Lower leg skin (tissue), 4 donors: ENCODE measurements around the gene NLRX1. TPM values are rescaled to one million over a fixed set of nuclear protein-coding genes. Genes with fewer than 3 reads are reported as not detected.

Source experiments
- DNase-seq, 2 donors: peaks; one replicate each; pipeline ENCODE4 v3.0.0-alpha.2; 2019; ENCODE audit warnings: low spot score in 2 of 2
- H3K4me3 ChIP-seq: fragments of 200-600 bp; sonication (generic); 2 replicates; pipeline ENCODE4 v1.5.1; 2017; ENCODE audit warnings: mild to moderate bottlenecking, low read depth; ENCODE audit not compliant: poor library complexity, severe bottlenecking
- POLR2A ChIP-seq, 2 donors: fragments of 450-650 bp; IDR thresholded peaks; one replicate each; pipeline ENCODE4 v1.6.1; 2016 to 2017; ENCODE audit warnings: antibody characterized with exemption in 2 of 2, mild to moderate bottlenecking in 1 of 2, moderate library complexity in 1 of 2
- WGBS, 2 donors: methylation state at CpG; one replicate each; pipeline ENCODE4 v1.1.5; 2018; 5-methylcytosine and 5-hydroxymethylcytosine counted together
- intact Hi-C: fragments of 100-400 bp; cut with DNase I; formaldehyde crosslinking; loops from one replicate; pipeline ENCODE4 v1.15.0; 2023; ENCODE audit warnings: low total_unique reads
- total RNA-seq, 4 donors: library from RNA; depleted of rRNA; stranded (reverse); fragments of >200 nt; gene quantifications; one replicate each; pipeline ENCODE4 v1.1.0, GENCODE V29; 2016
- TF ChIP-seq, protein P1 (sequence below), 3 donors: fragments of 450-650 bp; IDR thresholded peaks; one replicate each; pipeline ENCODE4 v1.5.1; 2016; ENCODE audit warnings: antibody characterized with exemption in 3 of 3, mild to moderate bottlenecking in 3 of 3, moderate library complexity in 2 of 3

Gene NLRX1
- total RNA-seq, 4 donors from 2014 or later: 31.4 to 58.0 (median 47.1) TPM

DNA sequence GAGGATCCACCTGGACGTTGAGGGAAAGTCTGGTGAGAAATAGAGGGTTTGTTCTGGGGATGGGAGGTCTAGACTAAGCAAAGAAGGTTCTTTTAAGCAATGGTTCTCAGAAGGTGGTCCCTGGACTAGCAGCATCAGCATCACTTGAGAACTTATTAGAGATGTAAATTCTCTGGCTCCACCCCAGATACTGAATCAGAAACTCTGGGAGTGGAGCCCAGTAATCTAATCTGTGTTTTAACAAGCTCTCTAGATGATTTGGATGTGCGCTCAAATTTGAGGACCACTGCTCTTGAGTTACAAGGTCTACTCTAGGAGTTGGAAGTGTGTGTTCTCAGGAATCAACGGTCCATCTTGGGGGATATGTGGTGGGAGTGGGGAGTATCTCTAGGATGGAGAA, 23.0 kb upstream of the NLRX1 start:
- intact Hi-C loops: no loop called here
- H3K4me3 ChIP-seq: no peak overlapping the region
- 49 to 57% methylated on average over 3 of the region's 3 CpGs for WGBS, 2 donors
- no peak for DNase-seq
- no peak for TF ChIP-seq POLR2A (IDR thresholded peaks at IDR 0.05)
- TF ChIP-seq, protein P1, sequence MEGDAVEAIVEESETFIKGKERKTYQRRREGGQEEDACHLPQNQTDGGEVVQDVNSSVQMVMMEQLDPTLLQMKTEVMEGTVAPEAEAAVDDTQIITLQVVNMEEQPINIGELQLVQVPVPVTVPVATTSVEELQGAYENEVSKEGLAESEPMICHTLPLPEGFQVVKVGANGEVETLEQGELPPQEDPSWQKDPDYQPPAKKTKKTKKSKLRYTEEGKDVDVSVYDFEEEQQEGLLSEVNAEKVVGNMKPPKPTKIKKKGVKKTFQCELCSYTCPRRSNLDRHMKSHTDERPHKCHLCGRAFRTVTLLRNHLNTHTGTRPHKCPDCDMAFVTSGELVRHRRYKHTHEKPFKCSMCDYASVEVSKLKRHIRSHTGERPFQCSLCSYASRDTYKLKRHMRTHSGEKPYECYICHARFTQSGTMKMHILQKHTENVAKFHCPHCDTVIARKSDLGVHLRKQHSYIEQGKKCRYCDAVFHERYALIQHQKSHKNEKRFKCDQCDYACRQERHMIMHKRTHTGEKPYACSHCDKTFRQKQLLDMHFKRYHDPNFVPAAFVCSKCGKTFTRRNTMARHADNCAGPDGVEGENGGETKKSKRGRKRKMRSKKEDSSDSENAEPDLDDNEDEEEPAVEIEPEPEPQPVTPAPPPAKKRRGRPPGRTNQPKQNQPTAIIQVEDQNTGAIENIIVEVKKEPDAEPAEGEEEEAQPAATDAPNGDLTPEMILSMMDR (IDR thresholded peaks at IDR 0.05): no peak

GRCh38 chr11:119147604-119148333, 20.8 kb upstream of the NLRX1 start:
- intact Hi-C loops: no loop called here
- H3K4me3 ChIP-seq: no peak overlapping the region
- no peak for TF ChIP-seq POLR2A (IDR thresholded peaks at IDR 0.05)
- TF ChIP-seq, protein P1 (IDR thresholded peaks at IDR 0.05): no peak
- DNase-seq: no peak
- 53 to 59% methylated on average over 6 of the region's 6 CpGs for WGBS, 2 donors

DNA sequence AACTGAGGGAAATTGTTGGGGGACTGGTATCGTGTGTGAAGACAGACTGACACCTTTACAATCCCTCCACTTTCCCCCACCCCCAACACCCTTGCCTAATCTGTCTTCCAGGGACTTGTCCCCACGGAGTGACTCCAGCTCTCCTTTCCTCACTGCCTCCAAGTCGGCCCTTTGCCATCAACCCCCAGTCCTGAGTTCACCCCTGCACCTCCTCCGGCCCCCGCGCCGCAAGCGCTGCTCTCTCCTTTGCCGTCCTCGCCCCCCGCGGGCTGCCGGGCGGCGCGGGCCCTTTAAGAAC, 19.9 kb upstream of the NLRX1 start:
- DNase-seq: no peak

GRCh38 chr11:119149018-119149785, 19.3 kb upstream of the NLRX1 start, which contains the start of gene ABCG4:
Gene ABCG4 (plus strand): TSS chr11:119149052. CDS start chr11:119149966, 914 bp downstream.
- WGBS, 2 donors: 1% methylated on average over 37 to 43 of the region's 73 CpGs
- intact Hi-C loops: no loop called here
- DNase-seq: no peak
- TF ChIP-seq, protein P1 (IDR thresholded peaks at IDR 0.05): no peak
- TF ChIP-seq POLR2A (IDR thresholded peaks at IDR 0.05): no peak
- peak within 1 kb of the TSS; percentile 40 for H3K4me3 ChIP-seq

More for the DNA sequence above, 19.9 kb upstream of the NLRX1 start:
- TF ChIP-seq POLR2A (IDR thresholded peaks at IDR 0.05): no peak
- TF ChIP-seq, protein P1 (IDR thresholded peaks at IDR 0.05): no peak
- intact Hi-C loops: no loop called here
- WGBS, 2 donors: 3 to 7% methylated on average over 16 of the region's 16 CpGs
- peak overlapping the region; percentile 40 for H3K4me3 ChIP-seq

DNA sequence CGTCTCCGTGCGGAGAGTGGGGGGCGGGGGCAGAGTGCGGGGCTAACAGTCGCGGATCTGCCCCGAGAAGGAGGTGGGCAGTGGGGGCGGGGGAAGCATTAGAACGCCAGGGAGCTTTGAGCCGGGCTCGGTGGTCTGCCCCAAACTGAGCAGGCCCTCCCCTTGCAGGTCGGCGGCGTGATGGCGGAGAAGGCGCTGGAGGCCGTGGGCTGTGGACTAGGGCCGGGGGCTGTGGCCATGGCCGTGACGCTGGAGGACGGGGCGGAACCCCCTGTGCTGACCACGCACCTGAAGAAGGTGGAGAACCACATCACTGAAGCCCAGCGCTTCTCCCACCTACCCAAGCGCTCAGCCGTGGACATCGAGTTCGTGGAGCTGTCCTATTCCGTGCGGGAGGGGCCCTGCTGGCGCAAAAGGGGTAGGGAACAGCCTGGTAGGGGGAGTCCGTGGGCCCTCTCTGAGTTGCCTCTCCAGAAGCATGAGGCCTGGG, 18.7 kb upstream of the NLRX1 start:
- no peak for TF ChIP-seq POLR2A (IDR thresholded peaks at IDR 0.05)
- TF ChIP-seq, protein P1 (IDR thresholded peaks at IDR 0.05): no peak
- DNase-seq: no peak
- no peak overlapping the region for H3K4me3 ChIP-seq
- intact Hi-C loops: no loop called here
- WGBS, 2 donors: 30 to 44% methylated on average over 30 to 33 of the region's 33 CpGs
